CD4-positive, alpha-beta T cell (primary cell): ENCODE measurements around the gene EXOC6. TPM values are rescaled to one million over a fixed set of nuclear protein-coding genes. Genes with fewer than 3 reads are reported as not detected.
A peak's percentile ranks its signal among the peaks of the same experiment; 100 is the strongest.

ENCODE experiments used
- ATAC-seq: fragments of 200-7000 bp; cut with Tn5 transposase; one replicate; pipeline ENCODE4 v1.10.0; 2022; ENCODE audit warnings: mild to moderate bottlenecking; ENCODE audit not compliant: poor library complexity
- CTCF ChIA-PET: fragments of 350-600 bp; sonication (Branson Sonifier 250); formaldehyde crosslinking; loops from one replicate; lab custom pipeline; 2021; ENCODE audit warnings: antibody characterized with exemption, inconsistent platforms; lab: Charles Lee
- POLR2A ChIA-PET: fragments of 350-600 bp; sonication (Branson Sonifier 250); formaldehyde crosslinking; loops from one replicate; lab custom pipeline; 2021; ENCODE audit warnings: antibody characterized with exemption, inconsistent platforms; lab: Charles Lee
- DNase-seq, 14 experiments: peaks; one replicate each; pipeline ENCODE4 v3.0.0-alpha.2; 2013 to 2020; ENCODE audit warnings: mixed read lengths in 2 of 14
- H3K27ac ChIP-seq, 2 donors: one replicate each; pipeline versions ENCODE4 v1.5.1 to v1.7.0; 2013; ENCODE audit warnings: low read length in 2 of 2, low read depth in 1 of 2, mild to moderate bottlenecking in 1 of 2
- H3K27me3 ChIP-seq, 2 experiments: 1 replicate in 1 of 2; 2 replicates in 1 of 2; pipeline versions ENCODE4 v1.6.1 to v1.7.0; 2013; ENCODE audit warnings: low read length in 2 of 2, control low read depth in 1 of 2, mild to moderate bottlenecking in 1 of 2, moderate library complexity in 1 of 2; ENCODE audit not compliant: insufficient read depth in 2 of 2, control insufficient read depth in 1 of 2
- H3K36me3 ChIP-seq: one replicate; pipeline ENCODE4 v1.6.1; 2013; ENCODE audit warnings: low read length, control low read depth; ENCODE audit not compliant: insufficient read depth
- H3K4me1 ChIP-seq: one replicate; pipeline ENCODE4 v1.6.1; 2013; ENCODE audit warnings: low read length, control low read depth; ENCODE audit not compliant: insufficient read depth
- H3K4me3 ChIP-seq: one replicate; pipeline ENCODE4 v1.5.1; 2013; ENCODE audit warnings: mild to moderate bottlenecking, low read length, moderate library complexity
- H3K9me3 ChIP-seq, 2 experiments: 1 replicate in 1 of 2; 2 replicates in 1 of 2; pipeline versions ENCODE4 v1.6.1 to v1.7.0; 2013; ENCODE audit warnings: low read length in 2 of 2, mild to moderate bottlenecking in 2 of 2, control low read depth in 1 of 2, moderate library complexity in 1 of 2; ENCODE audit not compliant: control insufficient read depth in 1 of 2, insufficient read depth in 1 of 2
- H3K27ac Mint-ChIP-seq: one replicate; pipeline ENCODE4 v1.8.0; 2020; ENCODE audit warnings: mixed read lengths
- H3K27me3 Mint-ChIP-seq: one replicate; pipeline ENCODE4 v1.8.0; 2021; ENCODE audit warnings: mixed read lengths
- H3K36me3 Mint-ChIP-seq: one replicate; pipeline ENCODE4 v1.8.0; 2021; ENCODE audit warnings: low read depth, mixed read lengths
- H3K4me1 Mint-ChIP-seq: one replicate; pipeline ENCODE4 v1.8.0; 2021; ENCODE audit warnings: low read depth, mixed read lengths
- H3K4me3 Mint-ChIP-seq: one replicate; pipeline ENCODE4 v1.8.0; 2020; ENCODE audit warnings: mild to moderate bottlenecking, mixed read lengths
- H3K9me3 Mint-ChIP-seq: one replicate; pipeline ENCODE4 v1.8.0; 2020; ENCODE audit warnings: mixed read lengths
- CTCF ChIP-seq: fragments of 200-600 bp; IDR thresholded peaks from one replicate; pipeline ENCODE4 v1.8.0; 2022; ENCODE audit warnings: antibody characterized with exemption, mild to moderate bottlenecking
- intact Hi-C, 2 experiments: fragments of 100-400 bp; cut with DNase I in 1 of 2; cut with micrococcal nuclease in 1 of 2; formaldehyde crosslinking; loops; one replicate each; pipeline versions ENCODE4 v1.15.1 to v1.9.0; 2023 to 2025; cut with DNase I, micrococcal nuclease
- total RNA-seq, 174 experiments: library from RNA in 2 of 174; stranded (reverse) in 2 of 174; gene quantifications; one replicate each; pipeline ENCODE4 v1.2.3 and lab custom pipeline; 2021 to 2026

Gene EXOC6
- total RNA-seq, 2 experiments from 2014 or later = 6.6 to 7.4 TPM

- no peak for TF ChIP-seq CTCF
- ATAC-seq = no peak
- Histone ChIP-seq H3K27ac (no peak overlapping the region), H3K4me1 (no peaks in the 10 kb centered on the region), H3K27me3 (no peaks in the 10 kb centered on the region), H3K4me3 (no peak overlapping the region), H3K9me3 (no peaks in the 10 kb centered on the region), H3K36me3 (peaks cover 15% of the 10 kb centered on the region)
- ChIA-PET CTCF (interaction anchor here (1.3 to 1.4 kb wide), 2 partner anchors 8 to 9 kb away, joined by 3 read pairs; no protein-coding TSS in a partner anchor), POLR2A (no interaction called here)
- no peak for DNase-seq
- Mint-ChIP-seq H3K4me3 (no peak overlapping the region), H3K27ac (no peak overlapping the region), H3K9me3 (no peaks in the 10 kb centered on the region), H3K4me1 (no peaks in the 10 kb centered on the region), H3K36me3 (peaks cover 52% of the 10 kb centered on the region), H3K27me3 (no peaks in the 10 kb centered on the region)
- intact Hi-C loops = no loop called here
Measured at GRCh38 chr10:92957223-92958010, 109.1 kb downstream of the EXOC6 start.

GRCh38 chr10:92961638-92962037 is 113.3 kb downstream of the EXOC6 start:
- Mint-ChIP-seq H3K27me3 (no peaks in the 10 kb centered on the region), H3K4me3 (no peak overlapping the region), H3K4me1 (no peaks in the 10 kb centered on the region), H3K9me3 (no peaks in the 10 kb centered on the region), H3K27ac (no peak overlapping the region), H3K36me3 (peaks cover 22% of the 10 kb centered on the region)
- H3K4me1 ChIP-seq = no peaks in the 10 kb centered on the region
- H3K9me3 ChIP-seq = no peaks in the 10 kb centered on the region
- H3K36me3 ChIP-seq = peaks cover 6% of the 10 kb centered on the region
- no peak overlapping the region for H3K27ac ChIP-seq
- H3K4me3 ChIP-seq = no peak overlapping the region
- ChIA-PET POLR2A (no interaction called here), CTCF (interaction anchor here (0.5 to 1.0 kb wide), 3 partner anchors 11 to 229 kb away, joined by 3 to 4 read pairs (median 3); no protein-coding TSS in a partner anchor)
- ATAC-seq (no peak), DNase-seq (no peak)
- no peaks in the 10 kb centered on the region for H3K27me3 ChIP-seq
- intact Hi-C loops = loop anchor here in 1 of 2 experiments (5.0 kb wide), 2 partner anchors 326 to 391 kb away; no protein-coding TSS in a partner anchor
- no peak for TF ChIP-seq CTCF

- H3K4me1 ChIP-seq = no peaks in the 10 kb centered on the region
Measured at GRCh38 chr10:92965314-92965713, 117.0 kb downstream of the EXOC6 start.

More at GRCh38 chr10:92965314-92965713, 117.0 kb downstream of the EXOC6 start:
- DNase-seq (peak in 3 of 14 experiments; percentile 33 to 49 (median 42)), ATAC-seq (no peak)
- H3K36me3 ChIP-seq = peaks cover 3% of the 10 kb centered on the region
- H3K36me3 Mint-ChIP-seq = peaks cover 11% of the 10 kb centered on the region
- POLR2A ChIA-PET = interaction anchor here (1.1 kb wide), 1 partner anchor 387 kb away, joined by 3 read pairs; no protein-coding TSS in a partner anchor
- intact Hi-C loops = loop anchor here in 1 of 2 experiments (1.0 kb wide), 1 partner anchor 387 kb away; no protein-coding TSS in a partner anchor
- H3K4me3 ChIP-seq = no peak overlapping the region
- H3K9me3 ChIP-seq = no peaks in the 10 kb centered on the region
- H3K27me3 ChIP-seq = no peaks in the 10 kb centered on the region
- H3K9me3 Mint-ChIP-seq = no peaks in the 10 kb centered on the region
- H3K4me3 Mint-ChIP-seq = no peak overlapping the region
- H3K4me1 Mint-ChIP-seq = no peaks in the 10 kb centered on the region
- no peaks in the 10 kb centered on the region for H3K27me3 Mint-ChIP-seq
- TF ChIP-seq CTCF = peak; percentile 74
- CTCF ChIA-PET = interaction anchor here (0.8 to 1.5 kb wide), 5 partner anchors 8 to 16 kb away, joined by 3 to 5 read pairs (median 3); no protein-coding TSS in a partner anchor
- H3K27ac Mint-ChIP-seq = no peak overlapping the region
- H3K27ac ChIP-seq = no peak overlapping the region
